HepG2 (cell line): Measurements from ENCODE around the gene CEP43. TPM values are rescaled to one million over a fixed set of nuclear protein-coding genes. Genes with fewer than 3 reads are reported as not detected.
"Not testable (repeated sequence)": the region's sequence is repeated elsewhere in the genome, so short reads cannot be mapped to it uniquely, and the experiment has no call there.

Experiments used
- BORCS8-MEF2B ChIP-seq: sonication (generic); formaldehyde crosslinking; IDR thresholded peaks from 2 replicates; pipeline ENCODE4 v1.8.0; 2022; ENCODE audit warnings: mild to moderate bottlenecking, missing genetic modification reagents
- CHCHD3 ChIP-seq: sonication (generic); formaldehyde crosslinking; IDR thresholded peaks from 2 replicates; pipeline ENCODE4 v1.8.0; 2022; ENCODE audit warnings: mild to moderate bottlenecking, missing genetic modification reagents, moderate library complexity
- HMGXB4 ChIP-seq, 2 experiments: sonication (generic) in 1 of 2; formaldehyde crosslinking in 1 of 2; IDR thresholded peaks; 2 replicates each; pipeline versions ENCODE4 v1.4.0 to v1.6.1; 2018 to 2020; ENCODE audit warnings: missing genetic modification reagents in 2 of 2, borderline replicate concordance in 1 of 2, low read depth in 1 of 2, mild to moderate bottlenecking in 1 of 2, missing biosample characterization in 1 of 2
- IKZF5 ChIP-seq: IDR thresholded peaks from 2 replicates; pipeline ENCODE4 v1.6.1; 2018; ENCODE audit warnings: missing genetic modification reagents, mild to moderate bottlenecking, missing compliant biosample characterization
- KLF16 ChIP-seq, 2 experiments: sonication (generic) in 1 of 2; formaldehyde crosslinking in 1 of 2; IDR thresholded peaks; 2 replicates each; pipeline versions ENCODE4 v1.6.1 to v1.8.0; 2016 to 2023; ENCODE audit warnings: missing genetic modification reagents in 2 of 2, missing compliant biosample characterization in 1 of 2
- MED1 ChIP-seq: sonication (generic); formaldehyde crosslinking; IDR thresholded peaks from 2 replicates; pipeline ENCODE4 v1.4.0; 2020; ENCODE audit warnings: missing genetic modification reagents
- MIER2 ChIP-seq: IDR thresholded peaks from 2 replicates; pipeline ENCODE4 v1.6.1; 2016; ENCODE audit warnings: missing biosample characterization, missing genetic modification reagents
- SALL1 ChIP-seq: sonication (generic); formaldehyde crosslinking; IDR thresholded peaks from 2 replicates; pipeline ENCODE4 v1.8.0; 2022; ENCODE audit warnings: mild to moderate bottlenecking, missing genetic modification reagents
- SAP130 ChIP-seq: IDR thresholded peaks from 2 replicates; pipeline ENCODE4 v1.6.1; 2016; ENCODE audit warnings: low read depth
- SOX6 ChIP-seq, 2 experiments: fragments of 450-650 bp in 1 of 2; sonication (generic) in 1 of 2; formaldehyde crosslinking in 1 of 2; IDR thresholded peaks; 2 replicates each; pipeline versions ENCODE4 v1.4.0 to v1.6.1; 2017 to 2020; ENCODE audit warnings: antibody characterized with exemption in 1 of 2, mild to moderate bottlenecking in 1 of 2, missing genetic modification reagents in 1 of 2
- SPEN ChIP-seq: sonication (generic); formaldehyde crosslinking; IDR thresholded peaks from 2 replicates; pipeline ENCODE4 v1.5.1; 2020; ENCODE audit warnings: low read depth, mild to moderate bottlenecking, missing genetic modification reagents
- TARDBP ChIP-seq: sonication (generic); formaldehyde crosslinking; IDR thresholded peaks from 2 replicates; pipeline ENCODE4 v1.8.0; 2022; ENCODE audit warnings: mild to moderate bottlenecking, missing genetic modification reagents
- UBTF ChIP-seq: sonication (generic); formaldehyde crosslinking; IDR thresholded peaks from 2 replicates; pipeline ENCODE4 v1.4.0; 2020; ENCODE audit warnings: mild to moderate bottlenecking, missing genetic modification reagents
- WIZ ChIP-seq: sonication (generic); formaldehyde crosslinking; IDR thresholded peaks from 2 replicates; pipeline ENCODE4 v1.5.1; 2020; ENCODE audit warnings: mild to moderate bottlenecking, missing genetic modification reagents
- ZFX ChIP-seq: sonication (generic); formaldehyde crosslinking; IDR thresholded peaks from 2 replicates; pipeline ENCODE4 v1.4.0; 2020; ENCODE audit warnings: mild to moderate bottlenecking, low read depth, missing genetic modification reagents, moderate library complexity
- ZNF354B ChIP-seq: sonication (generic); formaldehyde crosslinking; IDR thresholded peaks from 2 replicates; pipeline ENCODE4 v1.8.0; 2022; ENCODE audit warnings: mild to moderate bottlenecking, missing genetic modification reagents
- ZNF574 ChIP-seq: sonication (generic); formaldehyde crosslinking; IDR thresholded peaks from 2 replicates; pipeline ENCODE4 v1.4.0; 2020; ENCODE audit warnings: missing genetic modification reagents
- ZNF713 ChIP-seq: sonication (generic); formaldehyde crosslinking; IDR thresholded peaks from 2 replicates; pipeline ENCODE4 v1.4.0; 2020; ENCODE audit warnings: mild to moderate bottlenecking, missing genetic modification reagents
- ZNF788 ChIP-seq: sonication (generic); formaldehyde crosslinking; IDR thresholded peaks from 2 replicates; pipeline ENCODE4 v1.5.0; 2020; ENCODE audit warnings: mild to moderate bottlenecking, missing genetic modification reagents, borderline replicate concordance
- polyA plus RNA-seq, 8 experiments: library from polyadenylated mRNA; depleted of rRNA in 3 of 8; stranded (reverse) in 7 of 8; unstranded in 1 of 8; fragments of >200 nt; fragmentation: Illumina TruSeq in 4 of 8; extraction: Trizol in 4 of 8; gene quantifications; 2 replicates each; pipeline versions ENCODE4 v1.2.1 to v1.2.3, GENCODE V29; 2011 to 2016; ENCODE audit warnings: low read depth in 4 of 8, missing spikeins in 1 of 8, mixed read lengths in 1 of 8; ENCODE audit not compliant: insufficient read depth in 1 of 8
- total RNA-seq, 5 experiments: library from RNA; depleted of rRNA; stranded (reverse); fragments of >200 nt; fragmentation: Illumina TruSeq; extraction: Trizol; gene quantifications; 2 replicates each; pipeline ENCODE4 v1.2.3, GENCODE V29; 2016; ENCODE audit warnings: low read depth in 1 of 5

Gene CEP43
- total and polyA plus RNA-seq, 2 of the 13 experiments (the other 11 are each of a cell fraction or from before 2014, with no cell fraction given): 29.3 to 73.9 TPM

GRCh38 chr6:166950892-166951669, 48.1 kb upstream of the CEP43 start (continued):
- TF ChIP-seq SPEN (CRISPR knock-in tag) (peak; percentile 53; the same call in 1 of the 2 replicates), ZNF713 (0 out of 2 replicates have a peak, but pooled peaks have one; percentile 61), SOX6 (CRISPR knock-in tag; IDR thresholded peaks at IDR 0.05) (peak; percentile 38; the same call in 1 of the 2 replicates), TARDBP (CRISPR knock-in tag) (peak; percentile 44; the same call in 1 of the 2 replicates), ZNF574 (CRISPR knock-in tag) (0 out of 2 replicates have a peak, but pooled peaks have one; percentile 36), BORCS8-MEF2B (peak; percentile 46; the same call in 1 of the 2 replicates), KLF16 (CRISPR knock-in tag; IDR thresholded peaks at IDR 0.05) (0 out of 4 replicates have a peak, but pooled peaks of 1 of the 2 experiments have one; percentile 61), MIER2 (CRISPR knock-in tag) (0 out of 2 replicates have a peak, but pooled peaks have one; percentile 16), SALL1 (CRISPR knock-in tag) (peak; percentile 25; the same call in 1 of the 2 replicates), MED1 (CRISPR knock-in tag) (0 out of 2 replicates have a peak, but pooled peaks have one; percentile 29), ZFX (peak; percentile 31; the same call in 1 of the 2 replicates), HMGXB4 (CRISPR knock-in tag; IDR thresholded peaks at IDR 0.05; ENCODE audit: borderline replicate concordance in 1 of 2, low read depth in 1 of 2) (0 out of 4 replicates have a peak, but pooled peaks of 1 of the 2 experiments have one; percentile 54), ZNF354B (0 out of 2 replicates have a peak, but pooled peaks have one; percentile 23), UBTF (CRISPR knock-in tag) (0 out of 2 replicates have a peak, but pooled peaks have one; percentile 16), CHCHD3 (0 out of 2 replicates have a peak, but pooled peaks have one; percentile 39), IKZF5 (0 out of 2 replicates have a peak, but pooled peaks have one; percentile 32), SAP130 (CRISPR knock-in tag) (0 out of 2 replicates have a peak, but pooled peaks have one; percentile 42), WIZ (CRISPR knock-in tag) (0 out of 2 replicates have a peak, but pooled peaks have one; percentile 51), ZNF788 (peak; percentile 62; the same call in 1 of the 2 replicates)
- TF ChIP-seq SOX6 (IDR thresholded peaks at IDR 0.05): not testable (repeated sequence)
